Mucosa of descending colon (tissue), 3 donors: Measurements from ENCODE around the gene TNIK. TPM values are rescaled to one million over a fixed set of nuclear protein-coding genes. Genes with fewer than 3 reads are reported as not detected.

Source experiments
- ATAC-seq: fragments of 200-7000 bp; cut with Tn5 transposase; one replicate; pipeline ENCODE4 v1.9.1; 2020; ENCODE audit warnings: mild to moderate bottlenecking, moderate library complexity
- DNase-seq, 3 donors: peaks; one replicate each; pipeline ENCODE4 v3.0.0-alpha.2; 2020
- H3K36me3 ChIP-seq: fragments of 200-600 bp; one replicate; pipeline ENCODE4 v1.8.0; 2021; ENCODE audit warnings: low read depth, mild to moderate bottlenecking
- H3K4me1 ChIP-seq: fragments of 200-600 bp; one replicate; pipeline ENCODE4 v1.8.0; 2021; ENCODE audit warnings: low read depth, mild to moderate bottlenecking
- H3K4me3 ChIP-seq: fragments of 200-600 bp; one replicate; pipeline ENCODE4 v1.8.0; 2021; ENCODE audit warnings: mild to moderate bottlenecking
- H3K9me3 ChIP-seq: fragments of 200-600 bp; one replicate; pipeline ENCODE4 v1.8.0; 2021; ENCODE audit warnings: mild to moderate bottlenecking
- intact Hi-C, 2 donors: fragments of 100-400 bp; cut with DNase I in 1 of 2; cut with micrococcal nuclease in 1 of 2; formaldehyde crosslinking; loops; one replicate each; pipeline versions ENCODE4 v1.11.0 to v1.11.1; 2022; cut with DNase I, micrococcal nuclease
- total RNA-seq, 3 donors: library from RNA; stranded (reverse); fragmentation: NEBNext Ultra II Directional in 2 of 3; extraction: Animal tissue kit (Norgen Biotek cat#: 25700) in 2 of 3; gene quantifications; one replicate each; pipeline versions ENCODE4 v1.2.1 to v1.2.4, GENCODE V29; 2021 to 2023
- TF ChIP-seq, protein P1 (sequence below): fragments of 200-600 bp; IDR thresholded peaks from one replicate; pipeline ENCODE4 v1.8.0; 2022; ENCODE audit warnings: antibody characterized with exemption, mild to moderate bottlenecking
- donor health status: DM: no; HTN: no; CAD: no; lungs with moderate emphysema.
- donor health status: DM: no; HTN: no; CAD: no.
- donor health status: DM: no; HTN: yes; CAD: no.

Gene TNIK
- total RNA-seq, 3 donors from 2014 or later: 27.2 to 33.0 (median 28.0) TPM

DNA sequence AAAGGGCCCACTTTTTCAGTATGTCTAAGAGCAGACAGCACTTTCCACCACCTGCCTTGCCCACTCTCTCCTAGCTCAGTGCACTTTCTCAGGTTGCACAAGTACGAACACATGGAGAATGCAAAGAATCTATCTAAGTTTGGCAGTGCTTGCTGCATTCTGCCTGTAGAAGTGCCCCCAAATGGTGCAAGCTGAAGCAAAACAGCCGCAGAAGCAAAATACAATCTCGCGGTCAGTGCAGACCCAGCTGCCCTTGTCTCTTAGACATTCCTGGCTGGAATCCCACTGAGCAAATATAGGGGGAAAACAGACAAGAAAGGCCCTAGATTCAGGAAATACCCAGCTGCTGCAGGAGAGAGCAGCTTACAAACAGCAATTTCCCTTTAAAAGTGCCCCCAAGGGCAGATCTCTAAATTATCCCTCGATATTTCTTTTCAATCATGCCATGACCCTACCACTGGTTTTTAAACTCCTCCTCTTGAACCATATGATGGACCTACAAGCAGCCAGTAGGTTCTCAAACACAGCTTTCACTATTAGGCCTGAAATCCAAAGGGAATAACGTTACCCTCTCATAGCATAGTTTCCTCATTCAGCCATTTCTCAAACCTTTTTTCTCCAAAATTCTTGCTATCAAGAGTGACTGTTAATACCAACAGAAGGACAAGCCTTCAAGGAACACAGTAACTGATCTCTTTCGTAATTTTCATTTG, 67.0 kb downstream of the TNIK start:
- Histone ChIP-seq H3K9me3 (no peaks in the 10 kb centered on the region), H3K4me3 (no peak overlapping the region), H3K36me3 (no peaks in the 10 kb centered on the region), H3K4me1 (no peaks in the 10 kb centered on the region)
- no peak for ATAC-seq
- no peak for DNase-seq
- TF ChIP-seq, protein P1, sequence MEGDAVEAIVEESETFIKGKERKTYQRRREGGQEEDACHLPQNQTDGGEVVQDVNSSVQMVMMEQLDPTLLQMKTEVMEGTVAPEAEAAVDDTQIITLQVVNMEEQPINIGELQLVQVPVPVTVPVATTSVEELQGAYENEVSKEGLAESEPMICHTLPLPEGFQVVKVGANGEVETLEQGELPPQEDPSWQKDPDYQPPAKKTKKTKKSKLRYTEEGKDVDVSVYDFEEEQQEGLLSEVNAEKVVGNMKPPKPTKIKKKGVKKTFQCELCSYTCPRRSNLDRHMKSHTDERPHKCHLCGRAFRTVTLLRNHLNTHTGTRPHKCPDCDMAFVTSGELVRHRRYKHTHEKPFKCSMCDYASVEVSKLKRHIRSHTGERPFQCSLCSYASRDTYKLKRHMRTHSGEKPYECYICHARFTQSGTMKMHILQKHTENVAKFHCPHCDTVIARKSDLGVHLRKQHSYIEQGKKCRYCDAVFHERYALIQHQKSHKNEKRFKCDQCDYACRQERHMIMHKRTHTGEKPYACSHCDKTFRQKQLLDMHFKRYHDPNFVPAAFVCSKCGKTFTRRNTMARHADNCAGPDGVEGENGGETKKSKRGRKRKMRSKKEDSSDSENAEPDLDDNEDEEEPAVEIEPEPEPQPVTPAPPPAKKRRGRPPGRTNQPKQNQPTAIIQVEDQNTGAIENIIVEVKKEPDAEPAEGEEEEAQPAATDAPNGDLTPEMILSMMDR: no peak
- intact Hi-C loops: no loop called here

DNA sequence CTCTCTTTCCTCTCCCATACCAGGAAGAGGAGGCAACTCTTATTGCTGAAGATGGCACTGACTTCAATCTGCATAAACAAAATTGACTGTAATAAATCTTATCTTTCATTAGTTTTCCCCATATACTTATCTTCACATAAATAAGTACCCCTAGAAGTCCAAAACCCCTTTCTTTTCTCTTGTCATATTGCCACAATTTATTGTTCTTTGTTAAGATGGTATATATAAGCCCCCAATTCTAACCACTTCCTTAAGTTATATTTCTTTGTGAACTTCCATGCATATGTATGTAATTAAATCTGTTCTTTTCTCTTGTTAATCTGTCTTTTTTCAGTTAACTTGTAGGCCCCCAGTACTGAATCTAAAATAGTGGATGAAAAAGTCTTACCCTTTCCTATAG, 68.8 kb downstream of the TNIK start:
- Histone ChIP-seq H3K9me3 (no peaks in the 10 kb centered on the region), H3K36me3 (no peaks in the 10 kb centered on the region), H3K4me3 (no peak overlapping the region), H3K4me1 (peaks cover 8% of the 10 kb centered on the region)
- no peak for ATAC-seq
- TF ChIP-seq, protein P1: no peak
- no peak for DNase-seq
- intact Hi-C loops: no loop called here

DNA sequence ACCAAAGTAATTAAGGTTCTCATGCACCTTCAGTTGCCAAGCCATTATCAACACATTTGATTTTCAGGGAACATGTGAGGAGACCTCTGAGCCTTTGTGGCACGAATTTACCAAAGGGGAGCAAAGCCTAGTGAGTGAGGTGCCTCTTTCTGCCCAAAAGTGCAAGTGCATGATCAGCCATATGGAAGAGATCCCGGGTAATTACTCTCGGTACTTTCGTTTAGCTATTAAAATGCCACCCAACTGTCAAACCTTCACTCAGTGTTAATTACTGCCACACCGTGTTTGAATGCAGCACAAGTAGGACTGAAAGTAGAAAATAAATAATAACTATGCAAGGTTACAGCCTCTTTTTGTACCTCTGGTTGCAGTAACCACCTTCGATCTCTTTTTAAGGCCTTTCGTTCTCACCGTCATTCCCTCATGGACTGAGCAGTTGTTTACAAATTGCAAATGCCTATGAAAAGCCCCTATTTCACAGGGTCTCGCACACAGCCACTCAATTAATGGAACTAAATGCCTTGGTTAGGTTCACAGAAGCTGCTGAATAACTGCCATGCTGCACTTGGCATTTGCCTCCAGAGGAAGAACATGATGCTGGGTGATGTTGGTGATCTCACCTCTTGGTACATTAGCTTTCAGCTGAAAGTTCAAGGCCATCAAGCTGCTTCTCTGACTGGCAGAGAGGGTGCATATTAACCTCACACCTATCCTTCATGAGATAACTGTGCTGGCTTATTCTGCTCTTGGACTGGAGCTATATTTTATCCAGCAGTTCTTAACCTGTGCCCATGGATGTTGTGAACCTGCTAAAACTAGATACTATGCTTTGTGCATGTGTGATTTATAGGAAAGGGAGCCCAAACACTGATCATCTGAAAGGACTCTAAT, 69.9 kb downstream of the TNIK start:
- Histone ChIP-seq H3K9me3 (no peaks in the 10 kb centered on the region), H3K4me1 (peaks cover 8% of the 10 kb centered on the region), H3K4me3 (no peak overlapping the region), H3K36me3 (no peaks in the 10 kb centered on the region)
- ATAC-seq (no peak), DNase-seq (no peak)
- intact Hi-C loops: no loop called here
- TF ChIP-seq, protein P1: no peak

DNA sequence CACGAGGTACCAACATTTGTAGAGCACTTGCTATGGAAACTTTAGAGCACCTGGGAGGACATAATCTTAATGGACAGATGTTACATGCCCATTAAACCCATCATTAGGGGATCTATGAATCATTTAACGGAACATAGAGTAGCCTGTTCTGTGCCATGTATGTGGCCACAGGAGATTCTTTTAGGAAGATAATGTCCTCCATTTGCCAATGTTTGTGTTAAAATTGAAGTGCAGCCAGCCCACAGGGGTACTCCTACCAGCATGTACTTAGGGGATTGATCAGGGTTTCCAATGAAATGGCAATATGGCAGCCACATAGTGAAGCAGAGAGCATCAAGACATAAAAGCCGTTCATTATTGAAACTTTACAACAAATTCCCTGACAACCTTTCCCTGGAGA, 70.7 kb downstream of the TNIK start:
- ATAC-seq: no peak
- TF ChIP-seq, protein P1: no peak
- intact Hi-C loops: no loop called here
- no peaks in the 10 kb centered on the region for H3K36me3 ChIP-seq
- peaks cover 8% of the 10 kb centered on the region for H3K4me1 ChIP-seq
- H3K9me3 ChIP-seq: no peaks in the 10 kb centered on the region
- no peak for DNase-seq
- no peak overlapping the region for H3K4me3 ChIP-seq

DNA sequence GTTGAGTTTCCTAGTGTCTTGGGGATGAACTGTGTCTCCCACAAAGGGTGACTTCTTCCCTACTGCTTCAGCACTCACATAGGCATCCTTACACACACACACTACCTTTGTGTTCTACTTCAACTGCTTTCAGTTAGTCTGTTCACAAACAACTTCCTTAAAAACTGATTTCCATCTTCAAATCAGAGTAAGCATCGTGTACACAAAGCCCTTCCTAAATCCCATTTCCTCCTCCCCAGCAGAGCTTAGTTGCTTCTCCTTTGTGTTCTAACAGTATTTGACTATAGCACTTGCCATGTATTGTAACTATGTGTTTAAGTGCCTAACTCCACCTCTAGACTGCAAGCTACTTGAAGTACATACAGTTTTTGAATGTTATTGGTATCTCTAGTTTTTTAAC, 71.7 kb downstream of the TNIK start:
- intact Hi-C loops: no loop called here
- H3K9me3 ChIP-seq: no peaks in the 10 kb centered on the region
- ATAC-seq (peak; percentile 37), DNase-seq (no peak)
- no peaks in the 10 kb centered on the region for H3K36me3 ChIP-seq
- peaks cover 8% of the 10 kb centered on the region for H3K4me1 ChIP-seq
- no peak overlapping the region for H3K4me3 ChIP-seq
- TF ChIP-seq, protein P1: no peak
